Esophagus squamous epithelium (tissue), 4 donors: ENCODE data around the gene BNIP2.

Experiments
- POLR2A ChIP-seq, 4 donors: fragments of 450-650 bp; IDR thresholded peaks; one replicate each; pipeline ENCODE4 v1.6.1; 2017; ENCODE audit warnings: antibody characterized with exemption in 4 of 4, mild to moderate bottlenecking in 4 of 4, moderate library complexity in 3 of 4
- TF ChIP-seq, protein P1 (sequence below), 6 experiments: fragments of 450-650 bp in 4 of 6; fragments of 200-600 bp in 2 of 6; sonication (generic) in 2 of 6; IDR thresholded peaks; one replicate each; pipeline ENCODE4 v1.5.1; 2016 to 2019; ENCODE audit warnings: antibody characterized with exemption in 6 of 6, mild to moderate bottlenecking in 4 of 6, moderate library complexity in 4 of 6

DNA sequence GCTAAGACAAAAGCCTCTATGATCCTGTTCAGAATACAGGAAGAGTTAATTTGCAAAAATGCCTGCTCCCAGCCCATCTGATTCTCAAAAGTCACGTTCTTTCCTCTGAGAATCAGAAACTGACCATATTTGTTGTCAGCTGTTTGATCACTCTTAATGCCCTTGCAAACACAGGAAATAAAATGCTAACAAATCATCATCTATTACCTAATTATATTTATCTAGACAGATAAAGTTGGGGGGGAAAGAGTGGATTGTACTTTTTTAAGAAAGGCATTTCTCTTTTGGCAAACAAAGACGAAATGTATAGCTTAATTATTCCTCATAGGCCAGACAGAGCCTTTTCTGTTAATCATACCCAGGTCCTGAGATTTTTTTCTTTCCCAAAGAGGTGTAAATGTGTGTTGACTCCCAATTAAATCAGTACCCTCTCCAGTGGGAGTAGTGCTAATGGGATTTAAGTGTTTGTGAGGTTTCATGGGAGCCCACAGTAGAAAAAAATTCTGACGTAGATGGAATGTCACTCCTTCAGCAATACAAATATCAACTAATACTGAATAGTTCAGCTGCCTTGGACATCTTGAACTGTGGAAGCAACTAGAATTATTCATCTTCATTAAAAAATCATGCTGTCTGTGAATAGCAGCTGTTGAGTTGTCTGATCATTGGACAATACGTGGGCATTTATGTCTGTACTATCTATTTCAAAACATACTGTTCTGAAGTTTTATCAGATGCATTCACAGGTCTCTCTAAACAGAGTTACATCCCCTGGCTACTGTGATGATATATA is 22.5 kb upstream of the BNIP2 start:
- TF ChIP-seq, protein P1, sequence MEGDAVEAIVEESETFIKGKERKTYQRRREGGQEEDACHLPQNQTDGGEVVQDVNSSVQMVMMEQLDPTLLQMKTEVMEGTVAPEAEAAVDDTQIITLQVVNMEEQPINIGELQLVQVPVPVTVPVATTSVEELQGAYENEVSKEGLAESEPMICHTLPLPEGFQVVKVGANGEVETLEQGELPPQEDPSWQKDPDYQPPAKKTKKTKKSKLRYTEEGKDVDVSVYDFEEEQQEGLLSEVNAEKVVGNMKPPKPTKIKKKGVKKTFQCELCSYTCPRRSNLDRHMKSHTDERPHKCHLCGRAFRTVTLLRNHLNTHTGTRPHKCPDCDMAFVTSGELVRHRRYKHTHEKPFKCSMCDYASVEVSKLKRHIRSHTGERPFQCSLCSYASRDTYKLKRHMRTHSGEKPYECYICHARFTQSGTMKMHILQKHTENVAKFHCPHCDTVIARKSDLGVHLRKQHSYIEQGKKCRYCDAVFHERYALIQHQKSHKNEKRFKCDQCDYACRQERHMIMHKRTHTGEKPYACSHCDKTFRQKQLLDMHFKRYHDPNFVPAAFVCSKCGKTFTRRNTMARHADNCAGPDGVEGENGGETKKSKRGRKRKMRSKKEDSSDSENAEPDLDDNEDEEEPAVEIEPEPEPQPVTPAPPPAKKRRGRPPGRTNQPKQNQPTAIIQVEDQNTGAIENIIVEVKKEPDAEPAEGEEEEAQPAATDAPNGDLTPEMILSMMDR (IDR thresholded peaks at IDR 0.05) = no peak
- TF ChIP-seq POLR2A (IDR thresholded peaks at IDR 0.05) = no peak
